Measurements from ENCODE around the gene USP31. TPM values are rescaled to one million over a fixed set of nuclear protein-coding genes. Genes with fewer than 3 reads are reported as not detected.
A peak's percentile ranks its signal among the peaks of the same experiment; 100 is the strongest.

Gene USP31
- total and polyA plus RNA-seq, 2 of the 13 experiments (the other 11 are each of a cell fraction or from before 2014, with no cell fraction given) = 22.5 to 23.3 TPM

DNA sequence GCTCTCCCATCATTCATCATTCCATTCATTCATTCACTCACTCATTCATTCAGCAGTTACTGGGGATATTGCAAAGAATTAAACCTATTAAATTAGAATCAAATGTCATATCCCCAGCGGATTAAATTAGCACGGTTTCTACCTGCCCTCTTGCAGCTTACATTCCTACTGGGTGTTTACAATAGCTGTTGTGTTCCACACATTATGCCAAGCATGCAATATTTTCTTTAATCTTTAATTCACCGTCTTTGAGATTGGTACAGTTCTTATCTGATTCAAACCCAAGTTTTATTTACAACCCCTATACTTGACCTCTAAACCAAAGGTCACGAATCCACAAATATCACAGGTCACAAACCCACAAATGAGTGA lies 727 bp upstream of the USP31 start (continued):
- TF ChIP-seq RNF2 (conservative IDR thresholded peaks at IDR 0.05; ENCODE audit: low read depth) = no peak
- TF ChIP-seq MAF1 (CRISPR knock-in tag; IDR thresholded peaks at IDR 0.05; ENCODE audit: borderline replicate concordance) = no peak
- peak; percentile 17 to 26; a peak in 1 of 4 replicates for TF ChIP-seq MAFK (conservative IDR thresholded peaks at IDR 0.05 in 1 of 2, IDR thresholded peaks at IDR 0.05 in 1 of 2; ENCODE audit: low read length in 2 of 2)
- TF ChIP-seq CENPT (CRISPR knock-in tag; IDR thresholded peaks at IDR 0.05; ENCODE audit: low read depth) = no peak
- no peak for TF ChIP-seq ZNF670 (CRISPR knock-in tag; IDR thresholded peaks at IDR 0.05; ENCODE audit: borderline replicate concordance)
- TF ChIP-seq THYN1 (CRISPR knock-in tag; IDR thresholded peaks at IDR 0.05; ENCODE audit: borderline replicate concordance, low read depth) = 0 out of 2 replicates have a peak, but pooled peaks have one; percentile 39

DNA sequence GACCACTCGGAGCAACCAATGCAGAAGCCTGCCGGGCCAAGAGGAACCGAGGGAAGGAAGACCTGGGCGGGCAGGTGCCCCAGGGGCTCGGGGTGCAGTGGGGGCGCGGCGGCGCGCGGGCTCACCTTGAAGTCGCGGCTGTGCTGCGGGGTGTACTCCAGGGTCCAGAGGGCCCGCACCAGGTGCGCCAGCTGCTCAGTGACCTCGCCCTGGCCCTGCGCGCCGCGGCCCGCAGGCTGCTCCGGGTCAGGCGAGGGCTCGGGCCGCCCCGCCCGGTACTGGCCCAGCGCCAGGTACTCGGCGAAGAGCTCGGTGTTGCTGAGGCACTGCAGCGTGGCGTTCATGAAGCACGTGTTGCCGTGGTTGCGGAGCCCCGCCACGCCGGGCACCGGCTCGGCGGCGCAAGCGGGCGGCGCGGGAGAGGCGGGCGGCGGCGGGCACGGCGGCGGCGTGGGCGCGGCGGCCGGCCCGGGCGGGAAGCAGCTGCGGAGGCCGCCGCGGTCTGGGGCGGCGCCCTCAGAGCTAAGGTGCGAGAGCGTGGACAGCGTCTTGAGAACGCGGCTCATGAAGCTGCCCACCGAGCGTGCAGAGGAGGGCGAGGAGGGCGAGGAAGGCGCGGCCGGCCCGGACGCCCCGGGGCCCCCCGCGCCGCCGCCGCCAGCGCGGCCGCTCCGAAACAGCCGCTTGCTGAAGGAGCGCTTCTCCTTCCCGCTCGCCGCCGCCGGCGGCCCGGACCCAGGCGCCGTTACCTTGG lies 562 bp downstream of the USP31 start:
- peak; percentile 50 for ATAC-seq
- Histone ChIP-seq H4K20me1 (ENCODE audit: insufficient read depth, low read length) (peaks cover 4% of the 10 kb centered on the region; the same call in 1 of the 2 replicates), H3K27me3 (ENCODE audit: control insufficient read depth in 1 of 2, insufficient read depth in 2 of 2, low read length in 2 of 2) (peaks cover 0 to 5% of the 10 kb centered on the region in 2 experiments; a peak in 1 of 5 replicates), H3K4me1 (ENCODE audit: insufficient read depth, low read length) (peaks cover 69% of the 10 kb centered on the region), H3K79me2 (ENCODE audit: insufficient read depth, low read length) (peaks cover 49% of the 10 kb centered on the region), H3K9me3 (ENCODE audit: low read length) (no peaks in the 10 kb centered on the region), H2AFZ (ENCODE audit: low read length) (no peak overlapping the region), H3K4me3 (replicated peaks in 1 of 3; ENCODE audit: insufficient read depth in 1 of 3, low read depth in 2 of 3, low read length in 3 of 3) (peak overlapping the region; percentile 95 to 99 (median 95)), H3K27ac (ENCODE audit: extremely low read length, insufficient read depth, low read length) (peak overlapping the region; percentile 74), H3K9ac (ENCODE audit: insufficient read depth, low read depth, low read length) (peak overlapping the region; percentile 85), H3K4me2 (ENCODE audit: low read depth, low read length) (peak overlapping the region; percentile 87), H3K36me3 (replicated peaks in 1 of 2; ENCODE audit: control insufficient read depth in 1 of 2, insufficient read depth in 2 of 2, low read length in 2 of 2) (no peaks in the 10 kb centered on the region; a peak in 1 of 5 replicates)
- ChIA-PET CTCF (ENCODE audit: low intra/inter-chr PET ratio, low total read pairs) (no interaction called here), POLR2A (interaction anchor here (0.6 to 2.3 kb wide), 8 partner anchors 8 to 56 kb away, joined by 3 to 11 read pairs (median 4); no protein-coding TSS in a partner anchor)
- intact Hi-C loops (cut with micrococcal nuclease; ENCODE audit: unreplicated experiment) = no loop called here
- DNase-seq (ENCODE audit: low spot score) = peak; percentile 76
- no peak for FAIRE-seq
- 1% methylated on average over 50 of the region's 103 CpGs for WGBS (ENCODE audit: low lambda C conversion rate)
- BruUV-seq (replicated peaks) = no TSS peak
- in situ Hi-C loops (cut with HindIII; ENCODE audit: extremely low pct_ligation_motif_present, low pct_unique_long_range_greater_than_20kb) = loop anchor here (10.0 kb wide), 1 partner anchor 64 kb away; no protein-coding TSS in a partner anchor
- TF ChIP-seq FLYWCH1 (CRISPR knock-in tag; IDR thresholded peaks at IDR 0.05) (no peak), ZNF597 (CRISPR knock-in tag; IDR thresholded peaks at IDR 0.05) (no peak), PBX2 (CRISPR knock-in tag; IDR thresholded peaks at IDR 0.05) (no peak), BCL3 (CRISPR knock-in tag; IDR thresholded peaks at IDR 0.05) (peak; percentile 94), E2F2 (CRISPR knock-in tag; IDR thresholded peaks at IDR 0.05; ENCODE audit: borderline replicate concordance) (no peak)
- TF ChIP-seq, protein P1, sequence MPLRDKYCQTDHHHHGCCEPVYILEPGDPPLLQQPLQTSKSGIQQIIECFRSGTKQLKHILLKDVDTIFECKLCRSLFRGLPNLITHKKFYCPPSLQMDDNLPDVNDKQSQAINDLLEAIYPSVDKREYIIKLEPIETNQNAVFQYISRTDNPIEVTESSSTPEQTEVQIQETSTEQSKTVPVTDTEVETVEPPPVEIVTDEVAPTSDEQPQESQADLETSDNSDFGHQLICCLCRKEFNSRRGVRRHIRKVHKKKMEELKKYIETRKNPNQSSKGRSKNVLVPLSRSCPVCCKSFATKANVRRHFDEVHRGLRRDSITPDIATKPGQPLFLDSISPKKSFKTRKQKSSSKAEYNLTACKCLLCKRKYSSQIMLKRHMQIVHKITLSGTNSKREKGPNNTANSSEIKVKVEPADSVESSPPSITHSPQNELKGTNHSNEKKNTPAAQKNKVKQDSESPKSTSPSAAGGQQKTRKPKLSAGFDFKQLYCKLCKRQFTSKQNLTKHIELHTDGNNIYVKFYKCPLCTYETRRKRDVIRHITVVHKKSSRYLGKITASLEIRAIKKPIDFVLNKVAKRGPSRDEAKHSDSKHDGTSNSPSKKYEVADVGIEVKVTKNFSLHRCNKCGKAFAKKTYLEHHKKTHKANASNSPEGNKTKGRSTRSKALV (CRISPR knock-in tag; IDR thresholded peaks at IDR 0.05) = peak; percentile 62; the same call in 1 of the 2 replicates
- TF ChIP-seq, protein P2, sequence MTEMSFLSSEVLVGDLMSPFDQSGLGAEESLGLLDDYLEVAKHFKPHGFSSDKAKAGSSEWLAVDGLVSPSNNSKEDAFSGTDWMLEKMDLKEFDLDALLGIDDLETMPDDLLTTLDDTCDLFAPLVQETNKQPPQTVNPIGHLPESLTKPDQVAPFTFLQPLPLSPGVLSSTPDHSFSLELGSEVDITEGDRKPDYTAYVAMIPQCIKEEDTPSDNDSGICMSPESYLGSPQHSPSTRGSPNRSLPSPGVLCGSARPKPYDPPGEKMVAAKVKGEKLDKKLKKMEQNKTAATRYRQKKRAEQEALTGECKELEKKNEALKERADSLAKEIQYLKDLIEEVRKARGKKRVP (CRISPR knock-in tag; IDR thresholded peaks at IDR 0.05) = no peak; a peak in 1 of 4 replicates

Data from HepG2 (cell line).